Thyroid gland (tissue), 4 donors: ENCODE data around the gene TAGAP. TPM values are rescaled to one million over a fixed set of nuclear protein-coding genes. Genes with fewer than 3 reads are reported as not detected.

Source experiments
- DNase-seq, 2 donors: peaks; one replicate each; pipeline ENCODE4 v3.0.0-alpha.2; 2019
- H3K27ac ChIP-seq, 3 donors: fragments of 200-600 bp; sonication (generic); 1 replicate in 2 of 3; 2 replicates in 1 of 3; pipeline ENCODE4 v1.5.1; 2016 to 2019; ENCODE audit warnings: mild to moderate bottlenecking in 1 of 3, moderate library complexity in 1 of 3
- H3K27me3 ChIP-seq: fragments of 200-600 bp; sonication (generic); one replicate; pipeline ENCODE4 v1.5.1; 2019
- H3K36me3 ChIP-seq, 2 donors: fragments of 200-600 bp; sonication (generic); one replicate each; pipeline ENCODE4 v1.5.1; 2016 to 2019
- H3K4me1 ChIP-seq, 2 donors: fragments of 200-600 bp; sonication (generic); one replicate each; pipeline ENCODE4 v1.5.1; 2017 to 2019
- H3K4me3 ChIP-seq, 3 donors: fragments of 200-600 bp; sonication (generic); replicated peaks in 1 of 3; 1 replicate in 2 of 3; 2 replicates in 1 of 3; pipeline ENCODE4 v1.5.1; 2016; ENCODE audit warnings: mild to moderate bottlenecking in 1 of 3
- H3K9me3 ChIP-seq: fragments of 200-600 bp; sonication (generic); one replicate; pipeline ENCODE4 v1.5.1; 2017
- POLR2A ChIP-seq, 2 donors: fragments of 450-650 bp; IDR thresholded peaks; one replicate each; pipeline ENCODE4 v1.6.1; 2017; ENCODE audit warnings: antibody characterized with exemption in 2 of 2, mild to moderate bottlenecking in 2 of 2, moderate library complexity in 1 of 2
- WGBS, 2 donors: methylation state at CpG; one replicate each; pipeline ENCODE4 v1.1.5; 2017; 5-methylcytosine and 5-hydroxymethylcytosine counted together
- intact Hi-C: fragments of 100-400 bp; cut with DNase I; formaldehyde crosslinking; loops from one replicate; pipeline ENCODE4 v1.15.1; 2023
- total RNA-seq, 4 donors: library from RNA; depleted of rRNA; stranded (reverse); fragments of >200 nt; gene quantifications; one replicate each; pipeline ENCODE4 v1.2.3, GENCODE V29; 2016
- TF ChIP-seq, protein P1 (sequence below), 6 experiments: fragments of 200-600 bp in 3 of 6; fragments of 450-650 bp in 3 of 6; sonication (generic) in 3 of 6; IDR thresholded peaks; one replicate each; pipeline ENCODE4 v1.5.1; 2016 to 2019; ENCODE audit warnings: antibody characterized with exemption in 6 of 6, mild to moderate bottlenecking in 2 of 6, inconsistent platforms in 1 of 6, moderate library complexity in 1 of 6

Gene TAGAP
- total RNA-seq, 4 donors from 2014 or later: 1.1 to 3.7 (median 1.7) TPM

DNA sequence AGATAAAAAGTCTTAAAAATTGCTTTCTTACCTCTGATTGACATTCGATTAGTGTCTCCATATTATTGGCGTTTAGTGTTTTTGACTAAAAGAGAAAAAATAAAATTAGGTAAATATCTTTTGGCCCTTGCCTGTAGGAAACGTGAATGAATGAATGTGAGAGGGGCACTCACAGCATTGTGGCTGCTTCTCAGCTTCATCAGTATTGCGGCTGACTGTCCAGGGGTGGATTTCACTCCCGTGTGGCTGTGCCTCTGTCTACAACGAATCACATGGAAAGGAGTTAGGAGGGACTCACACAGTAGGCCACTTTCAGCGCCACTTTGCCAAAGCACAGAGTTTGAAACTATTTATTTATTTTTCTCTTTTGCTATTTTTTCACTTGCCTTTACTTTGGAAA lies 844 bp downstream of the TAGAP start:
- intact Hi-C loops: loop anchor here (5.0 to 10.0 kb wide), 2 partner anchors 58 to 91 kb away; no protein-coding TSS in a partner anchor
- no peaks in the 10 kb centered on the region for H3K9me3 ChIP-seq
- no peaks in the 10 kb centered on the region for H3K27me3 ChIP-seq
- no peak overlapping the region for H3K27ac ChIP-seq
- WGBS, 2 donors: 83 to 87% methylated on average over 7 of the region's 7 CpGs
- H3K36me3 ChIP-seq: no peaks in the 10 kb centered on the region
- TF ChIP-seq POLR2A (IDR thresholded peaks at IDR 0.05): no peak
- TF ChIP-seq, protein P1, sequence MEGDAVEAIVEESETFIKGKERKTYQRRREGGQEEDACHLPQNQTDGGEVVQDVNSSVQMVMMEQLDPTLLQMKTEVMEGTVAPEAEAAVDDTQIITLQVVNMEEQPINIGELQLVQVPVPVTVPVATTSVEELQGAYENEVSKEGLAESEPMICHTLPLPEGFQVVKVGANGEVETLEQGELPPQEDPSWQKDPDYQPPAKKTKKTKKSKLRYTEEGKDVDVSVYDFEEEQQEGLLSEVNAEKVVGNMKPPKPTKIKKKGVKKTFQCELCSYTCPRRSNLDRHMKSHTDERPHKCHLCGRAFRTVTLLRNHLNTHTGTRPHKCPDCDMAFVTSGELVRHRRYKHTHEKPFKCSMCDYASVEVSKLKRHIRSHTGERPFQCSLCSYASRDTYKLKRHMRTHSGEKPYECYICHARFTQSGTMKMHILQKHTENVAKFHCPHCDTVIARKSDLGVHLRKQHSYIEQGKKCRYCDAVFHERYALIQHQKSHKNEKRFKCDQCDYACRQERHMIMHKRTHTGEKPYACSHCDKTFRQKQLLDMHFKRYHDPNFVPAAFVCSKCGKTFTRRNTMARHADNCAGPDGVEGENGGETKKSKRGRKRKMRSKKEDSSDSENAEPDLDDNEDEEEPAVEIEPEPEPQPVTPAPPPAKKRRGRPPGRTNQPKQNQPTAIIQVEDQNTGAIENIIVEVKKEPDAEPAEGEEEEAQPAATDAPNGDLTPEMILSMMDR (IDR thresholded peaks at IDR 0.05): no peak
- H3K4me3 ChIP-seq: no peak overlapping the region
- no peak for DNase-seq
- H3K4me1 ChIP-seq: peaks cover 0 to 3% of the 10 kb centered on the region in 2 donors

DNA sequence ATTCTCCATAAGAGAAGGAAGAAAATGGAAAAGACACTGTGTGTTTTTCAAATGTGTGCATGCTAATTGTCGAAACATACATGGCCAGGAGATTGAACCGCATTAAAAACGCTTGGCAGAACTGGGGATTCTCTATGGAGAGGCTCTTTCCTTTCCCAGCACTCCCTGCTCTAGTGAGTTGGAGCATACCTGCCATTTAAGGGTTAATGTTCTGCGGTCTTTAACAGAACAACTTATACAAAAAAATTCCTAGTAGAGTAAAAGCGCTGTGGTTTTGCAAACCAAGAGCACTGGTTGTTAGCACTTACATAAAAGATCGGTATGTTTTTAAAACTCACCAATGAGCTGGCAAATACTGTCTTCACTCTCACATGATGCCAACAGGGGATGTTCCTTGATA lies 1.5 kb downstream of the TAGAP start:
- TF ChIP-seq, protein P1 (IDR thresholded peaks at IDR 0.05): no peak
- TF ChIP-seq POLR2A (IDR thresholded peaks at IDR 0.05): no peak
- Histone ChIP-seq H3K27me3 (no peaks in the 10 kb centered on the region), H3K27ac (no peak overlapping the region), H3K4me1 (peaks cover 0 to 3% of the 10 kb centered on the region in 2 donors), H3K4me3 (no peak overlapping the region), H3K36me3 (no peaks in the 10 kb centered on the region), H3K9me3 (no peaks in the 10 kb centered on the region)
- intact Hi-C loops: loop anchor here (5.0 to 10.0 kb wide), 2 partner anchors 59 to 92 kb away; no protein-coding TSS in a partner anchor
- WGBS, 2 donors: 76 to 77% methylated on average over 6 of the region's 6 CpGs
- no peak for DNase-seq

DNA sequence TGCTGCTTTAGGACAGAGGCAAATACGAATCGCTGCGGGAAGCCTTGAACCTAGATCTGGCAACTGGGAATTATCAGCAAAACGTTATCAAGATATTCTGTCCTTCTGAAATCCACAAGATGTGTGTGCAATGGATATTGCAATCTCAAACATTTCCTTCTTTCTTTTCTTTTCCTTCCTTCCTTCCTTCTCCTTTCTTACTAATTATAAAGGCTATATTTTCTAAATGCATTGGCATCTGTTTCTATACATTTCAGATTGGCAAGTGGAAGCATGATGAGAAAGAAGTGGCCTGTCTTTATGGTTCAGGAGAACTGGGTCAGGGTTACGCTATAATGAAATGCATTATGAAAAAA lies 2.0 kb downstream of the TAGAP start:
- Histone ChIP-seq H3K27ac (no peak overlapping the region), H3K27me3 (no peaks in the 10 kb centered on the region), H3K4me1 (peaks cover 0 to 3% of the 10 kb centered on the region in 2 donors), H3K36me3 (no peaks in the 10 kb centered on the region), H3K9me3 (no peaks in the 10 kb centered on the region), H3K4me3 (no peak overlapping the region)
- 18 to 22% methylated on average over 5 of the region's 5 CpGs for WGBS, 2 donors
- no peak for DNase-seq
- intact Hi-C loops: loop anchor here (5.0 to 10.0 kb wide), 2 partner anchors 59 to 92 kb away; no protein-coding TSS in a partner anchor
- no peak for TF ChIP-seq POLR2A (IDR thresholded peaks at IDR 0.05)
- TF ChIP-seq, protein P1 (IDR thresholded peaks at IDR 0.05): no peak

DNA sequence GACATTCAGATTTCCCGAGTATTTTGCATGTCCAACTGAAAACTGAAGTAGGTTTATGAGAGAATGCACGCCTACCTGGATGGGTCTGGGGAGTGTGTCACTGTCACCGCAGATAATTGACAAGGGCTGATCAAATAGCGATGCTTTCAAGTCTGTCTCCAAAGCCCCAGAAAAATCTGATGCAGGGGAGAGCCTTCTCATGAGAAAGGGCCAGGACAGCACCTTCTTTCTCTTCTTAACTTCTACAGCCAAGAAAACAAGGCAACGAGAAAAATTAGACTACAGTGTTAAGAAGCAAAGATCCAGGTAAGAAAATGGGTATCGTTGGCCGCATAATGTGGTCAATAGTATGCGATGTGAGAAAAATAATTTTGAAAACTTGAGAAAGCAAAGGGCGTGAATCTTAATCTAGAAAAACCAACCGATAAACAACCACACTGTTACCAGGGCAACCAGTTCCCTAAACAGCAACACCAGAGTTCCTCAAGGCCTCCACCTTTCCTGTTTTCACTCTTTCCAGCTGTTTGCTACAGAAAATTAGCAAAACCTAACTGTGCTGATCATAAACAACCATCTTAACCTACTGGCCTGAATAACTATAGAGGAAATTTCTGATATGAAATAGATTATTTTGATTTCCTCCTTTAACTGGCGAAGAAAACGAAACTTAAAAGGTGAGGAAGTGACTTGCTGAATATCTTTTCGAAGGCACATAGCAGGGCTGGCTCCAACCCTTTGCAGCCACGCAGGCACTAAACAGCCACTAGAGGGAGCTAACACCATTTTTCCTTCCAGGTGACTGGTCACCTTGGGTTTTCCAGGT lies 2.6 kb downstream of the TAGAP start:
- intact Hi-C loops: loop anchor here (5.0 to 10.0 kb wide), 2 partner anchors 60 to 93 kb away; no protein-coding TSS in a partner anchor

More for the DNA sequence above, 2.6 kb downstream of the TAGAP start:
- Histone ChIP-seq H3K27ac (no peak overlapping the region), H3K4me1 (peaks cover 0 to 3% of the 10 kb centered on the region in 2 donors), H3K36me3 (no peaks in the 10 kb centered on the region), H3K4me3 (no peak overlapping the region), H3K27me3 (no peaks in the 10 kb centered on the region), H3K9me3 (no peaks in the 10 kb centered on the region)
- TF ChIP-seq POLR2A (IDR thresholded peaks at IDR 0.05): no peak
- TF ChIP-seq, protein P1 (IDR thresholded peaks at IDR 0.05): peak; percentile 69 to 93 (median 88)
- 53 to 60% methylated on average over 14 of the region's 14 CpGs for WGBS, 2 donors
- DNase-seq: peak; percentile 66 to 75
